NCI-H1092 (cell line): Measurements from ENCODE around the gene CDH11.
A peak's percentile ranks its signal among the peaks of the same experiment; 100 is the strongest.

Experiments used
- DNase-seq: peaks from one replicate; lab custom pipeline; 2025; lab: John Stamatoyannopoulos, UW

CDH11 gene

DNA sequence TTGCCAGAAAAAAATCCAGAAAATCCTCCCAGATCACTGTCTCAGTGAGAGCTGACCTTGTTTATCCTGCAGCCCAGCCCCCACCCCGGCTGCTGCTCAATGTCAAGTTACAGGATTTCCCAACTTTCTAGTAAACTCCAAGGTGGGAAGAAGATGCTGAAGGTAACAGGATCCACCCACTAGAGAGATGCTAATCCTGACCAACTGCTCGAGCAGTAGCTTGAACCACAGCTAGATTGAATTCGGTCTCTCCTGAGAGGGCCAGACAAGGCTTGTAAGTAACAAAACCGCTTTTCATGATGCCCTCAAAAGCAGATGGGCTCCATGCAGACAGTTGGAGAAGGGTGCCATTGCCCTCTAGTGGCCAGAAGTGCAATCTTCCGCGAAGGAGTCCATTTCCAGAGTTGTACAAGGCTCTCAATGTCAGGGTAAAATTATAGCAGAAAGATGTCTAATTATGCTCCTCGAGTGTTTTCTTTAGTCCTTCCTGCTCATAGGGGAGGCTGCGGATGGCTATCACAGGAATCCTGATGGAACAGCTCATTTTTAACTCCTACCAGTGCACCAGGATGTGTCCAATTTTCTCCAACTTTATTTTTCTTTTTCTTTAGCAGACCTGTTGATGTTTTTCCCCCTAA lies 3.9 kb downstream of the CDH11 start:
- DNase-seq = peak; percentile 65

DNA sequence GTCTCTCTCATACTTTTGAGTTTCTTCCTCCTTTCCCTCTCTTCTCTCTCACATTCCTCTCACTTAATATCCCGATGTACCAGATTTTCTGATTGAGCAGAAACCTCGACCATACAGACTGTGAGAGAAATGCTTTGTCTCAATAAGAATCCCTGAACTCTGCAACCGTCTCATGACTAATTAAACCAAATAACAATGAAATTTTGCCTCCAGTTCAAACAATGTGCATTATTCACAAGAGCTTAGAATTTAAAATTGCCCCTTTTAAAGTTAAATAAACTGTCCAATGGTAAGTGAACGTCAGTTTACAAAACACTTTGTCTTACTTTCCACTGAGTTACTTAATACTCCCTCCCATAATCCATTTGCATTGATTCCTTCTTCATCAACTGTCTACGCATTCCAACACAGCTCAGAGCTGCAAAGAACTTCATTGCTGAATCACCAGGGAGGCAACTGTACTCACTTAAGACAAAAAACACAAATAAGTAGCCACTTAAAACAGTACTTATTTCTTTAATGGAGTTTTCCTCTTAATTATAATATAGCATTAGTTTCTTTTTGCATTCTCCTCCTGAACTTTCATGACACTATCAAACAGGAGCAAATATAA lies 4.9 kb downstream of the CDH11 start:
- no peak for DNase-seq

DNA sequence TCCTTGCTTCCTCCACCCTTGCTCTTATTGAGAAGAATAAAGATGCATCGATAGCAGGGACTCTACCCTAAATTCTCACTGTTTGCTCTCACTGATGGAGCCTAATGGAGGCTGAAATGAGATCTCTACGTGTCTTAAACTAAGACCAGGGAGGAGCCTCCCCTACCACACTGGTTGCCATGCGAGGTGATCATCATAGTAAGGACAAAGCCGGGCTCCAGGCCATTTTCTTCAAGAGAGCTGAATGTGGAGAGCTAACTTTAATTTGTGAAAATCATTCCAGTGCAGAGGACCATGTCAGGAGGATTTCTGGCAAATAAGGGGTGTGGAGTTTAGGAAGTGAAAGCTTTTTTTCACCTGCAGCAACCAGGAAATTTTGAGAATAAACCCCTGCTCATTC lies 5.6 kb downstream of the CDH11 start:
- DNase-seq = no peak

DNA sequence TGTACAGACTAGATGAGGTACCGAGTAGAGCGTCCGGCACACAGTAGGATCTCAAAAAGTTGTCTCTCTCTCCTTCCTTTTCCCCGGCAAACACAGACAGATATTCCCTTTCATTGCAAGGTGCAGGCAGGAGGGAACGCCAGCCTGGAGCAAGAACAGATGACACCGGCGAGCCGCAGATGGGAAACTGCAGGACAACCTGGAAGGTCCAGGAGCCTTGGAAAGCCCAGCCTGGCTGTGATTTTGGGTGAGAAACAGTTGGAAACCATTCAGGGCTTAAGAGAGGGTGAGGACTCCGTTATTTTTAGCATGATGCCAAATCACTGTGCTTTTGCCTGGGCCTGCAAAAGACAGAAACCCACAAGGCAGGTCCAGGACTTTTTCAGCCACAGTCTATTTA lies 7.3 kb downstream of the CDH11 start:
- no peak for DNase-seq

DNA sequence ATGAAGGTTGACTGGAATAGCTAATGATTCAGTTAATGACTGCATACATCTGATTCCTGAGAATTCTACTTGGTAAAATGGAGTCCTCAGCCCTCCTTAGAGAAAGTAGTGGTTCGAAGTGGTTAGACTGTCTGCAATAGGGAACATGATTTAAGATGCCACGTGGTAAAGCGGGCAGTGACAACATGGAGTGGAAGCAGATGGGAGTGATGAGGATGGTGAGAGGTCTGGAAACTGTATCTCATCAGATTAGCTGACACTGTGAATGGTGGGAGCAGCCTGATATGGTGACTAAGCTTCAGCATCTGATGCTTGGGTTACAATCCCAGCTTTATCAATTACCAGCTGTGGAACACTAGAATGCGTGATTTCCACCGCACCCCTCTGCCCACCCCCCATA lies 8.4 kb downstream of the CDH11 start:
- DNase-seq = no peak

DNA sequence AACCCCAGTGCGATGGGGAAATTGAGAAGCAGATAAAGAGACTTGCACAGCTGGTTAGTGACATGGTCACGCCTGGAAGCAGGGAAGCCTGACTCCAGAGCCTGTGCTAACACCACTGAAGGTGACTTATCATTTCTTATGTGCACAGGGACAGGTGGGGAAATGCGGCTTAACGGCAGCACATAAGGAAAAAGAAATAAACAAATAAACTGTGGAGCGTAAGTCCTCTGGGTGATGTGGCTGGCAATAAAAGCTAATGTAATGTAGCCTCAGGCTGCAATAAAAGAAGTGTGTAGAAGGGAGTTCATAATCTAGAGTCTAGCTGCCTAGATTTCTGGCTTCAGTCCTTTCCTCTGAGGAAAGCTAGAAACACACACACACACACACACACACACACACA lies 10.6 kb downstream of the CDH11 start:
- no peak for DNase-seq

DNA sequence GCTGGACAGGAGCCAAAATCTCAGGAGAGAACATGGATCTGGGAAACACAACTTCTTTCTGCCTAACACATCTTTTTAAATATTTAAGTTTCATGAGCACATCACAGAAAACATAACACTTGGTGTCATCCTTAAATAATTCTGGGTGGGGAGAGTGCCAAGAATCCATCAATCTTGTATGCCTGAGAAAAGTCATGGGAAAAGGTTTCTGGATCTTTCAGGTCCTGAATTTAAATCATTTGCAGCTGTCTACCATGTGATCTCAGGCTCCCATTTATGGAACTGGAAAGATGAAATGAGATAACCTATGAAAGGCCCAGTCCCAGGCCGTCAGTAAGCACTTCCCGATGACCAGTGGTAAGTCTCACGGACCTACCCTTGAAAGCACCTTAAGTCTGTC lies 15.1 kb downstream of the CDH11 start:
- DNase-seq = no peak

DNA sequence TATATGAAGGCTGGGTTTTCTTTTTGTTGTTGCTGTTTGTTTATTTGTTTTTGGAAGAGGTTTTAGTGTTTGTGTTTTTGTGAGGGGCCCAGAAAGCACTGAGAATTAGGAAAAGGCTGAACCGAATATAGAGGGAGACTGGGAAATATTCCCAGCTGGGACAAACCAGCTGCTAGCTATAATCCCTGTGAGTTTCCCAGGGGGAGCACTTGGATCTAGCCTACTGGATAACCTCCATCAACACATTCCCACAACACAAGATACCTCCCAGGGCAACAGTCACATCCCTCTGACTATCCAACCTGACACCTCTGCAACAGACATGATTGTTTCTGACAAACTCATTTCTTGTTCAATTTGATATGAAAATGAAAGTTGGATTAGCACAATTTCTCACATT lies 16.7 kb downstream of the CDH11 start:
- no peak for DNase-seq

DNA sequence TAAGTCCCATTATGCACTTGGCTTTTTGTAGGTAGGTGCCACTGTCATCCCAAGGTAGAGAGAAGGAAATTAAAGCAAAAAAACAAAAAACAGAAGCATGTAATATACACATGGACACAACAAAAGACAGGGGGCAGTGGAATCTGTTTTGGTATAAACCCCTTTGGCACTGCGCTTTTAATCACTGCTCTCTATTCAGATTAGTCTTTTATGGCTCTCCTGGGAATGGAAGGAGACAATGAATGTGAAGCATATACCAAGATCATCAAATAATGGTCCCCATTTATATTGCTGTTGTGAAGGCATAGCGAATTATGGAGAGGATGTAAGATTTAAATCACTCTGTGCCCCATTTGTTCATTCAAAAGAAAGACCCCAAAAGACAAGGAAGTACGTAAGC lies 17.4 kb downstream of the CDH11 start:
- no peak for DNase-seq

DNA sequence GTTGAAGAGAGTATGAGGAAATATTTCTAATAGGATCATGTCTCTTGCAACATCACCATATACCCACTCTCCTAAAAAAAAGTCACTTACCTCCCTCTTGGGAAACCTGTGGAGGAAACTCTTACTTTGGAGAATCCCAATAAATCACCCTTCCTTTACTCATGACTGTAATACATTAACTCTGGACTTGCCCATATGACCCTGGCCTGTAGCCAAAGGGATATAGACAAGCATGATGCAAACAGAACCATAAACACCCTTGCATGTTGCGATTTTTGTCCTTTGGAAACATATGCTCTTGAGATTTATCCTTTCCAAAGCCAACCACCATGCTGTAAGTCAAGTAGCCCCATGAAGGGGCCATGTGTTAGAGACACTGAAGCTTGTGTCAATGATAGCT lies 19.5 kb downstream of the CDH11 start:
- DNase-seq = no peak

DNA sequence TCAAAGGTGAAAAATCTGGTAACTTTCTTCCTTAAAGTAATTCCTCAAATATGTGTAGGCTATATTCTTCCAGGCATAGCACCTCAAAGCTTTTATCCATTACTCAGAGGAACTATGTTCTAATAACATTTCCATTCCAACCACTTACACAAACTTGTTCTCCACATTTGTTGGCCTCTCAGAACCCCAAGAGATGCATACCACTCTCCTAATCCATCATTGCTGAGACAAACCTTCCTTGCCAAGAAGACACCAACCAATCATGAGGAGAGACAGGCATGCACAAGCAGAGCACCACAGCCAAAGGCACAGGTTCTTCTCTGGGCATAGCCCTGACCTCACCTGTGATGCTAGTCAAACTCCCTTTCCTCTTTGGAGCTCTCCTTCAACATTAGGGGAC lies 20.9 kb downstream of the CDH11 start:
- DNase-seq = no peak

DNA sequence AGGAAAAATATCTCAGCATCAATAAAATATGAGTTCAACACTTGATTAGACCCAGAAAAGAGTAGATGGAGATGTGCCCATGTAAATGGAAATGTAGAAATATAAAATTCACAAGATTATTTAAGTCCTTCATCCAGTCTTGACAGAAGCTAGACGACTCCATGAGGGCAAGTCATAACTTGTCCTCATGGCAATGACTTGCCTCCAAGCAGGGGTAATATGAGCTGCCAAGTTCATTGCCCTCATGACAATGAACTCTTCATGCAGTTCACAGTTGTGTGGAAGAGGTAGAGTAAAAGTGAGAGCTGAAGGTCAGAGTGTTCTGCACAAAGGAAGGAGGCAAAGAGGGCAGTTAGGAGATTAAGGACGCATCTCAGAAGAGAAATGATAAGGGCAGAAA lies 22.3 kb downstream of the CDH11 start:
- no peak for DNase-seq

DNA sequence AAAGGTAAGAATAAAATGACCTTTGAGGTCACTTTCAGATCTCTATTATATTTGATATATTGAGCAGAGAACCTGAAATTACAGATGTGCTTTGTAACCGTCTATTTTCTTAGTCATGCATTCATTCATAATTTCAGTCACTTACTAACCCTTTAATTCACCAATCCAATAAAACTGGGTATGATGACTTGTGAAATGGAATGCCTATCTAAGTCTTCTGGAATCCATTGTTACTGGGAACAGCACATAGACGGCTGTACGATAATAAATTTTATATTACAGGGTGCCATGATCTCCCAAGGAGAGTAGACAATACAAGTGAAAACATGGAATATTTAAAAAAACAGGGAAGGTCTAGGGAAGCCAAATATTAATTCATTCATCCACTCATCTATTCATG lies 22.9 kb downstream of the CDH11 start:
- DNase-seq = no peak

DNA sequence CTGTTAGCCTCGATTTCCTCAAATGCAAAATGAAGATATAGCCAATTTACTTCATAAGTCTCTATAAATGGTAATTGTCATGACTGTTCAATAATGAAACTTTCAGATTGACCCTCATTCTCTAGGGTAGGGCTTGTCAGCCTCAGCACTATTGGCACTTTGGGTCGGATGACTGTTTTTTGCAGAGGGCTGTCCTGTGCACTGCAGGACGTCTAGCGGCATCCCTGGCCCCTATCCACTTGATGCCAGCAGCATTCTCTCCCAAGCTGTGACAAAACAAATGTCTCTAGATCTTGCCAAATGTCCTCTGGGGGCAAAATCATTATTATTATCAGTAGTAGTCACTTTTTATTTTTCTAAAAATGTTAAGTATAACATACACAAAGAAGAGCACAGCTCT lies 24.6 kb downstream of the CDH11 start:
- DNase-seq = no peak

DNA sequence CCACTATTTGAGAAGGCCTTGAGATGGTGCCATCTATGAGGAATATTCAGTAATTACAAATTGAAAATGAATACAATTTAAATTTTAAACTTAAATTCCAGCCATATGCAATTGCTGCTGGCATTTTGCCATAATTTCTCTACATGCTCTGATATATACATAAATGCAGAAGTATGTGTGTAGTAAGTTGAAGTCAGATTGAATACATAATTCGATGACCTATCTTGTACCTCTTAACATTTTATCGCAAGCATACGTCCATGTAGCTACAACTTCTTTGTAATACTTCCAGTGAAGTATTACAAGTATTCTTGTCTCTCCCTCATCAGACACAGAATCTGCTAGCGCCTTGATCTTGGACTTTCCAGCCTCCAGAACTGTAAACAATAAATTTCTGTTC lies 26.0 kb downstream of the CDH11 start:
- DNase-seq = no peak

DNA sequence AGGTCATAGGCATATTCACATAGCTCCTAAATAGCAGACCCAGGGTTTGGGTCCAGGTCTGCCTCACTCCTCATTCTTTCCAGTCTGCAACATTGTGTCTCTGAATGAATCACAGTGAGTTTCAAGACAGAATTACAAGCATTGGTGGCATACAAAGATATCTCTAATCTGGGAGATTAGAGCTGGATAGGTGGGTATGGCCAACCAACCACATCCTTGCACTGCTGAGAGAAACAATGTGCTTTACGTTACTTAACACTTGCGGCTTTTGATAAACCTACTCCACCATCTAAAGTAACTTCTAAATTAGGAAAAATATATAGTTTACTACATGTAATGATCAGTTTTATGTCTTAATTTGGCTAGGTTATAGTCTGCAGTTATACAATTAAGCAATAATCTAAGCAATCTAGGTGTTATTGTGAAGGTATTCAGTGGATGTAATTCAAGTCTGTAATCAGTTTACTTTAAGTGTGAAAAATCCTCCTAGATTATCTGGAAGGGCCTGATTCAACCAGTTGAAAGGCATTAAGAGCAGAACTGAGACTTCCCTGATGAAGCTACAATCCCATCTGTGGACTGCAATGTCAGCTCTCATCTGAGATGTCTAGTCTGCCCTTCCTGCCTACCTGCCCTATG lies 26.7 kb downstream of the CDH11 start:
- DNase-seq = no peak

DNA sequence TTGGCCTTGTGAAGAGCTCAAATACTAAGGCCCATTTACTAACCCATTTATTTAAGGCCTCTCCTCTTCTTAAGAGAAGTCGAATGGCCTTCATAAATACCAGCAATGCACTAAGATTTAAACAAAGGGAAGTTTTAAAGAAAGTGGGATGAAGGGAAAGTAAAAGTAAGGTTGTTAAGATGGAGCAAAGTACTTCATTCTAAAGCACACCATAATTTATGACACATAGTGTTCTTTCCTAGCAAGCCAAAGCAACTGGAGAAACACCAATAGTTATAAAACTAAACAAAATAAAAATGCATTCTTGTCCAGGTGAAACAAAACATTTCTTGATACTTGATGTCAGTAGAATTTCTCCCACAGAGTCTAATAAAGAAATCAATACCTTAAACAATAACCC lies 27.9 kb downstream of the CDH11 start:
- DNase-seq = no peak

DNA sequence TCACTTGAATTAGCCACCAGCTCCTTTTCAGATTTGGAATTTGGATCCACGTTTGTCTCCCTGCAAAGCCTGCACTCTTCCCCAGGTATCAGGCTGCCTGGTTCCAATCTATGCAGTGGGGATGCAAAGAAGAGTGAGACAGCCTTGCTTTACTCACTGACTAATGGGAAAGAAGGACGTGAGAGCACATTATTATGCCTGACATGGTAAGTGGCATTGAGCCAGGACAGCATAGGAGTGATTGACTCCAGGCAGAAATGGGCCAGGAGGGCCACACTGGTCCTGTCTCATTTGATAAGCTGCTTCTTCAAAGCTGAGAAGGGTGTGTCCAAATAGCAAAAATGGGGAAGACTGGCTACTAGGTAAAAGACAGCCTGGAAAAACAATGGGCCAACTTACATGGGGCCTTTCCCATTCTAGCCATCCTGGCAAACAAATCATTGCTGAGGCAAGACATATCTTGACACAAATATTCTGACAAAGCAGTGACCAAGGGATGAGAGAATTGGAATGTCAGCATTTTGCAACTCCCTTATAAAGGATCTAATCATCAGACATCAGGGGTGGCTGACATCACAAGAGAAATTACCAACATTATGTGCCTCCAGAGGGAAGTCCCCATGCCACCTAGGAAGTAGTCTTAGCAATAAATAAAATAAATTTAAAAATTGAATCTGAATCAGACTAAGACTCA lies 38.6 kb downstream of the CDH11 start:
- no peak for DNase-seq

DNA sequence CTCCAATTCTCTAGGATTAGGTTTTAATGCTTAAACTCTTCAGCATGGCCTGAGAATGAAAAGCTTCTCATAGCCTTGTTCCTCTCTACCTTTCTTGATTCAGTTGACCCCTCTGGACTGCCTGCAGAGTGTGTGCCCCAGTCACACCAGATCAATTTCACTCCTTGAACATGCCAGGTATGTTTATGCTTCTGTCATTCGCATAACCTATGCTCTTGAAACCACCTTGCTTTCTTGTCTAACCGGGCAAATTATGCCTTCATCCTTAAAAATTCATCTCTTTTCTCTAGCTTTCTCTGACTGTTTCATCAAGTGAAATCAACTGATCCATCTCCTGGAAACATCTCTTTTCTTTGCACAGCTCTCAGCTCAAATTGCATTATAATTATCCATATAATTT lies 42.3 kb downstream of the CDH11 start:
- no peak for DNase-seq

DNA sequence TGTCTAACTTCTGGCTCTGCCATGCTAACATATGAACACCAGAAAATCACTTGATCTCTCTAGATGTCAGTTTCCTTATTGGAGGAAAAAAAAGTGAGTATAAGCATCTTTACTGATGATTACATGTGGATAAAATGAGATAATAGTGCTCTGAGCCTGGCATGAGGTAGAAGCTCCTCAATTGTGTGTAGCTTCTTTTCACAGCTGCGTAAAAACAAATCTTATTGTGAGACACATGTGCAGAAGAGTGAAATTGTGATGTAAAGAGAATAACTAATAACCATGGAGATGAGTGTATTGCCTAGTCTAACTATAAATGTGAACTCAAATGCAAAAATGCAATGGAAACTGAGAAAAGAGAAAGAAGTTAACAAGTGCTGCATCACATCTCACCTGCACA lies 44.7 kb downstream of the CDH11 start:
- DNase-seq = no peak

DNA sequence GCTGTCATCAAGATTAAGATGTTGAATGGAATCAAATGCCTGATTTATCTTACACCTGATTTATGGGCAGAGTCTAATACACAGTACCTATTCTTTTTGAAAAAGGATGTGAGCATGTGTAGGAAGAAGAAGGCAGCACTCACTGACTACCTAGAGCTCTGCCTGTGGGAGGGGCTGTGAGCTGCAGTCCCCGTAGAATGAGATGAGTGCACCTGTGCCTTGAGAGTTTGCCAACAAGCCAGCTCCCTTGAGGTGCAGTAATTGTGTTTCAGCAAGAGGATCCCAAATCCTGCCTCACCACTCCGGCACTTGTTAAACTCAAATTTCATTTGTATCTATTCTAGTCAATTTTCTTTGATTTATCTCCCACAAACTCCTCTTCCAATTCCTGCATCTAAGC lies 46.0 kb downstream of the CDH11 start:
- DNase-seq = no peak

DNA sequence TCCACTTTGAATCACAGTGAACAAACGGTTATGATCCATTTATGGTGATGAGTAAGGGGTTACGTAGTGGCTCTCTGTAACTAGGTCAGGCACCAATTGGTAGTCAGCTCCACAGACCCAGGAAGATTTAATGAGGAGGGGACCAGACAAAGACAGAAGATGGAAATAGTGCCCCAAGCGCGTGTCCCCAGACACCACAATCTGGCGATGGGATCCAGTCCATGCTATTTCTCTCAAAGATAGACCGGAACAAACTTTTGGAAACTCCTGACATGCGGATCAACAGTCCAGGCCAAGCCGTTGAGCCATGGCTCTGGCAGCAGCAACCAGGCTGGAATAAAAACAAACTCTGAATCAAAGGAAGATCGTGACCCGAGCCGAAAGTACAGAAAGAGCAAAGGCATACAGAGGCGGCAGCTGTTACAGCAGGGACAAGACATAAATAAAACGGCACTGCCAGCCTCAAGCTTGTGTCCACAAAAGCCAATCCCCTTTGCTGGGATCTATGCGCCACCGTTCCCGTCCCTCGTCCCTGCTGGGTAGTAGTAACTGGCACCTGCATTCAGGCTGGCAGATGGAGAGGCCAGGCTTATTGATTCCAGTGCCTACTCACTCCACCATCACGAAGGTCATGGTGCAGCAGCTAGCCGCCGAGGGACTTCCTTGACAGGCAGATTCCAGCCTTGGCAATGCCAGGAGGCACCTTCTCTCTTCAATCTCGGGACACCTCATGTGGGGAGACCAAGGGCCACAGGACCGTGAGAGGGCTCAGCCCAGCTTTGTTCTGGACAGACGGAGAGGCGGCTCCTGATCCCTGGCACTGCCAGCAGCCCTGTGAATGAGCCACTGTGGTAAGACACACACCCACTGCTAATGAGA lies 50.2 kb downstream of the CDH11 start:
- no peak for DNase-seq
